GM23248 (cell line): Measurements from ENCODE around the gene OSBPL7. TPM values are rescaled to one million over a fixed set of nuclear protein-coding genes. Genes with fewer than 3 reads are reported as not detected.

Experiments
- DNase-seq: peaks from one replicate; pipeline ENCODE4 v3.0.0-alpha.2; 2015
- H2AFZ ChIP-seq: fragments of 200-600 bp; sonication (generic); 2 replicates; pipeline ENCODE4 v1.6.1; 2016; ENCODE audit warnings: antibody characterized with exemption
- H3F3A ChIP-seq: fragments of 200-600 bp; sonication (generic); 2 replicates; pipeline ENCODE4 v1.6.1; 2016; ENCODE audit warnings: mild to moderate bottlenecking, antibody characterized with exemption, mixed run types; ENCODE audit not compliant: insufficient read depth
- H3K27ac ChIP-seq: fragments of 200-600 bp; sonication (generic); 2 replicates; pipeline ENCODE4 v1.5.1; 2016; ENCODE audit warnings: mild to moderate bottlenecking
- H3K27me3 ChIP-seq: fragments of 200-600 bp; sonication (generic); replicated peaks from 2 replicates; pipeline ENCODE4 v1.6.1; 2016; ENCODE audit warnings: mild to moderate bottlenecking; ENCODE audit not compliant: insufficient read depth
- H3K36me3 ChIP-seq: fragments of 200-600 bp; sonication (generic); 2 replicates; pipeline ENCODE4 v1.6.1; 2016; ENCODE audit warnings: low read depth, mild to moderate bottlenecking
- H3K4me1 ChIP-seq: fragments of 200-600 bp; sonication (generic); 2 replicates; pipeline ENCODE4 v1.6.1; 2016; ENCODE audit warnings: mild to moderate bottlenecking; ENCODE audit not compliant: insufficient read depth
- H3K4me2 ChIP-seq: fragments of 200-600 bp; sonication (generic); one replicate; pipeline ENCODE4 v1.6.1; 2016; ENCODE audit warnings: mild to moderate bottlenecking; ENCODE audit not compliant: unreplicated experiment
- H3K4me3 ChIP-seq: fragments of 200-600 bp; sonication (generic); 2 replicates; pipeline ENCODE4 v1.5.1; 2016; ENCODE audit warnings: mild to moderate bottlenecking
- H3K79me2 ChIP-seq: fragments of 200-600 bp; sonication (generic); 2 replicates; pipeline ENCODE4 v1.6.1; 2016; ENCODE audit warnings: mild to moderate bottlenecking; ENCODE audit not compliant: insufficient read depth
- H3K9ac ChIP-seq: fragments of 200-600 bp; sonication (generic); 2 replicates; pipeline ENCODE4 v1.6.1; 2016; ENCODE audit warnings: mild to moderate bottlenecking
- H3K9me2 ChIP-seq: fragments of 200-600 bp; sonication (generic); 2 replicates; pipeline ENCODE4 v1.6.1; 2016; ENCODE audit warnings: mixed run types, mild to moderate bottlenecking, moderate library complexity; ENCODE audit not compliant: insufficient read depth
- H3K9me3 ChIP-seq: fragments of 200-600 bp; sonication (generic); one replicate; pipeline ENCODE4 v1.6.1; 2017; ENCODE audit warnings: low read depth
- H4K20me1 ChIP-seq: fragments of 200-600 bp; sonication (generic); 2 replicates; pipeline ENCODE4 v1.6.0; 2016; ENCODE audit not compliant: insufficient read depth
- EZH2 ChIP-seq: fragments of 200-600 bp; sonication (generic); IDR thresholded peaks from 2 replicates; pipeline ENCODE4 v1.6.1; 2018; ENCODE audit warnings: antibody characterized with exemption, mild to moderate bottlenecking; ENCODE audit not compliant: insufficient read depth, poor library complexity, severe bottlenecking
- EZH2phosphoT487 ChIP-seq: fragments of 200-600 bp; sonication (generic); IDR thresholded peaks from 2 replicates; pipeline ENCODE4 v1.6.1; 2018; ENCODE audit warnings: antibody characterized with exemption, moderate library complexity, mild to moderate bottlenecking, low read depth; ENCODE audit not compliant: insufficient read depth
- WGBS, 2 experiments: methylation state at CpG; one replicate each; pipeline ENCODE4 v1.1.6; 2015 to 2017; ENCODE audit warnings: low lambda C conversion rate in 2 of 2, low coverage in 1 of 2; ENCODE audit errors: missing lambda C conversion rate in 2 of 2; 5-methylcytosine and 5-hydroxymethylcytosine counted together
- in situ Hi-C: fragments of 300-500 bp; cut with MboI; formaldehyde crosslinking; loops from 2 replicates; pipeline ENCODE4 v1.15.0; 2020
- polyA plus RNA-seq: library from polyadenylated mRNA; unstranded; fragments of >200 nt; fragmentation: Nextera tagmentation; extraction: Ambion mirVana; gene quantifications from 2 replicates; pipeline ENCODE4 v1.2.1, GENCODE V29; 2016
- total RNA-seq: library from RNA; depleted of rRNA; stranded (reverse); fragments of >200 nt; shearing (Covaris generic); gene quantifications from 2 replicates; pipeline ENCODE4 v1.2.3, GENCODE V29; 2014

Gene OSBPL7
- total and polyA plus RNA-seq, 2 experiments from 2014 or later = 2.0 to 5.0 TPM

DNA sequence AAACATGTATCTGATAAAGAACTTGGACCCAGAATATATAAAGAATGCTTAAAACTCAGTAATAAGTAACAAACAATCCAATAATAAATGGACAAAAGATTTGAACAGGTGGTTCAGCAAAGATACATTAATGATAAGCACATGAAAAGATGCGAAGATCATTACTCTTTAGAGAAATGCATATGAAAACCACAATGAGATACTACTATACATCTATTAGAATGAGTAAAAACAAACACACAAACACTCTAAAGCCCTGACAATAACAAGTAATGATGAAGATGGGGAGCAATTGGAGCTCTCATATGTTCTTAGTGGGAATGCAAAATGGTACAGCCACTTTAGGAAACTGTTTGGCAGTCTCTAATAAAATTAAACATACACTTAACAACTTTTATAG lies 29.1 kb downstream of the OSBPL7 start:
- in situ Hi-C loops = no loop called here
- H3K9me2 ChIP-seq = no peaks in the 10 kb centered on the region
- TF ChIP-seq EZH2 = no peak
- TF ChIP-seq EZH2phosphoT487 = no peak
- H3K36me3 ChIP-seq = no peaks in the 10 kb centered on the region
- no peaks in the 10 kb centered on the region for H3K4me1 ChIP-seq
- H3K79me2 ChIP-seq = no peaks in the 10 kb centered on the region
- DNase-seq = no peak
- H3K4me2 ChIP-seq = no peak overlapping the region
- H2AFZ ChIP-seq = no peak overlapping the region
- H3K9me3 ChIP-seq = no peaks in the 10 kb centered on the region
- H4K20me1 ChIP-seq = no peaks in the 10 kb centered on the region
- H3K9ac ChIP-seq = no peak overlapping the region
- H3K27ac ChIP-seq = no peak overlapping the region
- peaks cover 68% of the 10 kb centered on the region for H3K27me3 ChIP-seq
- no peak overlapping the region for H3K4me3 ChIP-seq
- 44 to 59% methylated on average over 1 of the region's 1 CpG for WGBS, 2 experiments
- H3F3A ChIP-seq = no peaks in the 10 kb centered on the region

DNA sequence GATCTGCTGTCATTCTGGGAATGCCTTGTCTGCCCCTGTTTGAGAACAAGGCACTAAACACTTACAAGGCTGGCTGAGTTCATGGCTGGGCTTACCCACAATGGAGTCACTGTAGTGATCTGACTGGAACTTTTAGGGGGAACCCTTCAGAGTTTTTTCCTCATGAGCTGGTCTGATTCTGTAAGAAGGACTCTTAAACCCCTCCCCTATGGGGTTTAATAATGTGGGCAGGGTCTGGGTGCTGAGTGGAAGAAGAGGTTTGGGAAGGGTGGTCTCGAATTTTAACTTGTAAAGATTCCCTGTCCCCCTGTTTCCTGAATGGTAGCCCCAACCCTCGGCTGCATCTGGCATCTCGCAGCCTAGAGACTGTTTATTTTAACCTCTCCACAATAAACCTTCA lies 30.6 kb downstream of the OSBPL7 start:
- H3K4me2 ChIP-seq = no peak overlapping the region
- H3K9me3 ChIP-seq = no peaks in the 10 kb centered on the region
- H3K9ac ChIP-seq = no peak overlapping the region
- no peaks in the 10 kb centered on the region for H3K79me2 ChIP-seq
- 2 to 5% methylated on average over 3 of the region's 3 CpGs for WGBS, 2 experiments
- no peaks in the 10 kb centered on the region for H3K4me1 ChIP-seq
- peaks cover 76% of the 10 kb centered on the region for H3K27me3 ChIP-seq
- no peak overlapping the region for H2AFZ ChIP-seq
- H3F3A ChIP-seq = no peaks in the 10 kb centered on the region
- no peaks in the 10 kb centered on the region for H4K20me1 ChIP-seq
- H3K27ac ChIP-seq = no peak overlapping the region
- DNase-seq = no peak
- no peak for TF ChIP-seq EZH2
- no peak for TF ChIP-seq EZH2phosphoT487
- H3K36me3 ChIP-seq = no peaks in the 10 kb centered on the region
- no peaks in the 10 kb centered on the region for H3K9me2 ChIP-seq
- in situ Hi-C loops = no loop called here
- no peak overlapping the region for H3K4me3 ChIP-seq

DNA sequence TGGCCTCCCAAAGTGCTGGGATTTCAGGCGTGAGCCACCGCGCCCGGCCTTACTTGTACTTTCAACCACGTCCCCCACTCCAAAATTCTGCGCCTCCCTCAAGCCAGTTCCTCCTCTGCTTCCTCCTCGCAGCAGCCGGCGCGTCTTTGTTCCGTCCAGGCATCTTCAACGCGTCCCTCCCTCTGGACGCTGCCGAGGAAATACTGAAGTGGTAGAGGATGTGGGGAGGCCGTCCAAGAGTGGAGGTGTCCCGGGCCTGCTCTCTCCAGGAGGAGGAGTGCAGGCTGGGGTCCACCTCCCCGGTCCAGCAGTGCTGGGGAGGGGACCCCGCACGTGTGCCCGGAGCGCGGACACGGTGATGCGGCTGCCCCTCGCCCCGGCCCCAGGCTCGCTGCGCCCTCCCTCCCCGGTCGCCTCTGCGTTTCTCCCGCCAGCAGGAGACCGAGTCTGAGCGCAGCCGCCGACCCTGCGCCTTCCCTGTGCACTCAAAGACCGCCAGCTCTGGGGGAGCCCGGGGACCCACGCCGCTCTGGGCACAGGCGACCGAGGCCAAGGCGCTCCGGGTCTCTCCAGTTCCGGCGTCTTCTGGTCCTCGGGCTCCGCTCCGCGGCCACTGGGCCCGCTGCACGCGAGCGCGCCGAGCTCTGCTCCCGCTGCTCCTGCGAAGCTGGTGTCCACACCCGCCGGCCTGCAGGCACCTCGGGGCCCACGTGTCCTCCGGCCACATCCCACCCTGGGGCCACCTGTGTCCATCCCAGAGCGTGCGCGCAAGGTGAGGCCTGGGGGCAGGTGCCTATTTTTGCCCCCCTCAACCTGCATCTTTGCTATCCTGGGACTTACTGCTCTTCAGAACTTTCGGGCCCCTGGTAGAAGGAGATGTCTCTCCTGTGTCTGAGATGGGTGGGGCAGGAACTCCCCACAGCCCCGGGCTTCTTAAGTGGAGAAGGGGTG lies 31.7 kb downstream of the OSBPL7 start:
- in situ Hi-C loops = no loop called here
- Histone ChIP-seq H3K36me3 (no peaks in the 10 kb centered on the region), H3K9me2 (no peaks in the 10 kb centered on the region), H3K4me3 (peak overlapping the region; percentile 55), H3K27ac (no peak overlapping the region), H3K4me2 (peak overlapping the region; percentile 50), H3K27me3 (peaks cover 66% of the 10 kb centered on the region), H3K9me3 (no peaks in the 10 kb centered on the region), H3K79me2 (no peaks in the 10 kb centered on the region), H3K9ac (no peak overlapping the region), H3K4me1 (no peaks in the 10 kb centered on the region), H2AFZ (peak overlapping the region; percentile 58; the same call in 1 of the 2 replicates), H4K20me1 (no peaks in the 10 kb centered on the region), H3F3A (no peaks in the 10 kb centered on the region)
- peak; percentile 78 for DNase-seq
- TF ChIP-seq EZH2 = no peak
- TF ChIP-seq EZH2phosphoT487 = no peak; the same call in 1 of the 2 replicates
- WGBS, 2 experiments = 3% methylated on average over 56 to 59 of the region's 70 CpGs

- H3K4me1 ChIP-seq = no peaks in the 10 kb centered on the region
- H3K9me3 ChIP-seq = no peaks in the 10 kb centered on the region
- H3K79me2 ChIP-seq = no peaks in the 10 kb centered on the region
- no peaks in the 10 kb centered on the region for H3K9me2 ChIP-seq
- H3F3A ChIP-seq = no peaks in the 10 kb centered on the region
- H3K27me3 ChIP-seq = peaks cover 44% of the 10 kb centered on the region
- H3K36me3 ChIP-seq = no peaks in the 10 kb centered on the region
- no peak overlapping the region for H3K27ac ChIP-seq
- H3K9ac ChIP-seq = no peak overlapping the region
- no peak overlapping the region for H3K4me2 ChIP-seq
- no peak overlapping the region for H3K4me3 ChIP-seq
- in situ Hi-C loops = no loop called here
- peak; percentile 38 for DNase-seq
- TF ChIP-seq EZH2 = no peak
- no peak for TF ChIP-seq EZH2phosphoT487
- WGBS, 2 experiments = 28 to 29% methylated on average over 5 of the region's 5 CpGs
- H4K20me1 ChIP-seq = no peaks in the 10 kb centered on the region
- H2AFZ ChIP-seq = no peak overlapping the region
Observed at GRCh38 chr17:47785538-47786123, 36.0 kb downstream of the OSBPL7 start.
